D341Med (cell line): Measurements from ENCODE around the gene MYH7.
"Not testable (repeated sequence)": the region's sequence is repeated elsewhere in the genome, so short reads cannot be mapped to it uniquely, and the experiment has no call there.

Experiments
- DNase-seq: peaks from one replicate; pipeline ENCODE4 v3.0.0; 2012; ENCODE audit warnings: low spot score

Gene MYH7

DNA sequence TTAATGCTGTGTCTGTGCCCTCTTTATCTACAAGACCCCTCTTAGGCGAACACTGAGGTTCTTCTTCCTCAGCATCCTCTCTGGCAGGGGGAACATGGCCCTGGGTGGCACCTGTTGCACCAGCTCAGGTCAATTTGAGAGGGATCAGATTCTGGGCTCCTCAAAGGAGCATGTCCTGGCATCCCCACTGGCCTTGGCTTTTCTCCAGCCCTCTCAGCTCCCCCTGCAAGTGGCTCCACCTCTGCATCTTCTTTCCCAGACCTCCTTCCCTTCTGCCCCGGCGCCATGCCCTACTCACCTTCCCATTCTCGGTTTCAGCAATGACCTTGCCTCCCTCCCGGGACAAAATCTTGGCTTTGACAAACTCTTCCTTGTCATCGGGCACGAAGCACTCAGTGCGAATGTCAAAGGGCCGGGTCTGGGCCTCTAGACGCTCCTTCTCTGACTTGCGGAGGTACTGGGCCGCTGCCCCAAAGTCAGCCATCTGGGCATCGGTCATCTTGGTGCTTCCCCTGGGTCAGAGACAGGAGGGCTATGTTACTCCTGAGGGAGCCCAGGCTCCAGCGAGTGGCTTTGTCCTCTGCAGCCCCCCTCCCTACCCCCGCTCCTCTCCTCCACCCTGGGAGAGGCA is 28.6 kb downstream of the MYH7 start:
- no peak for DNase-seq

- DNase-seq = no peak
Observed at GRCh38 chr14:23406244-23406643, 29.2 kb downstream of the MYH7 start.

- DNase-seq = no peak
Observed at GRCh38 chr14:23405516-23406025, 29.9 kb downstream of the MYH7 start.

GRCh38 chr14:23405096-23405495 is 30.4 kb downstream of the MYH7 start:
- no peak for DNase-seq

GRCh38 chr14:23404331-23404900 is 31.0 kb downstream of the MYH7 start:
- DNase-seq = no peak

GRCh38 chr14:23403908-23404307 is 31.6 kb downstream of the MYH7 start:
- no peak for DNase-seq

- DNase-seq = no peak
Observed at GRCh38 chr14:23403139-23403438, 32.4 kb downstream of the MYH7 start.

DNA sequence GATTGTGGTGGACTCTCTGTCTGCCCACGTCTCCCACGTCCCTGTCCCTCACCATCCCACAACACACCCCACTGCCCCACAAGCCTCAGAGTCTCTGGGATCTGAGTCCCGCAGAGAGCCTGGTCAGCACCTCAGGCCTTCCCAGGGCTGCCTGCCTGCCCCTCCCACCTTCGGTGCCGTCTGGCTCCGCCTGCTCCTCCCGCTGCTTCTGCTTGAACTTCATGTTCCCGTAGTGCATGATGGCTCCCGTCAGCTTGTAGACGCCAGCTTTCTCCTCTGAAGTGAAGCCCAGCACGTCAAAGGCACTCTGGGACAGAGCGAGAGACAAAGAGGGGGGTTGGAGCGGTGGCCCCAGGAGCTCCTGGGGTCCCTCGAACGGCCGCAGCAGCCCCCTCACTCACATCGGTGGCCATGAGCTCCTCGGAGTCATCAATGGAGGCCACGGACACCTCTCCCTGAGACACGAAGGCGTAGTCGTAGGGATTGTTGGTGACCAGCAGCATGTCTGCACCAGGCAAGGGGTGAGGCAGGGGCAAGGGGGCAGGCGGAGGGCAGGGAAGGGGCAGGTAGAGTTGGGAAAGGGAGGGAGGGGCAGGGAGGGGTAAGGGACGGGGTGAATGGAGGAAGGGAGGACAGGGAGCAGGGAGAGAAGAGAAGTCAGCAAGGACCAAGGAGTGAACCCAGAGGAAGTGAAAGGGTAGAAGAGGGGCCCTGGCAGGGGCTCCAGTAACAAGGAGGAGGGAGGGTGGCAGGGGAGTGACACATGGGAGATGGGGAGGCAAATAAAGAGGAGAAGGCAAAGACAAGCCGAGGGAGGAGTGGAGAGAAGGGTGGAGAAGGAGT is 32.9 kb downstream of the MYH7 start:
- DNase-seq = no peak

- no peak for DNase-seq
Observed at GRCh38 chr14:23401291-23401690, 34.2 kb downstream of the MYH7 start.

GRCh38 chr14:23400496-23401149 is 34.8 kb downstream of the MYH7 start:
- DNase-seq = not testable (repeated sequence)

GRCh38 chr14:23399591-23399990 is 35.9 kb downstream of the MYH7 start:
- no peak for DNase-seq

GRCh38 chr14:23399136-23399535 is 36.3 kb downstream of the MYH7 start:
- no peak for DNase-seq

- DNase-seq = no peak
Observed at GRCh38 chr14:23398348-23398747, 37.1 kb downstream of the MYH7 start.

GRCh38 chr14:23396781-23397407 is 38.6 kb downstream of the MYH7 start:
- no peak for DNase-seq

DNA sequence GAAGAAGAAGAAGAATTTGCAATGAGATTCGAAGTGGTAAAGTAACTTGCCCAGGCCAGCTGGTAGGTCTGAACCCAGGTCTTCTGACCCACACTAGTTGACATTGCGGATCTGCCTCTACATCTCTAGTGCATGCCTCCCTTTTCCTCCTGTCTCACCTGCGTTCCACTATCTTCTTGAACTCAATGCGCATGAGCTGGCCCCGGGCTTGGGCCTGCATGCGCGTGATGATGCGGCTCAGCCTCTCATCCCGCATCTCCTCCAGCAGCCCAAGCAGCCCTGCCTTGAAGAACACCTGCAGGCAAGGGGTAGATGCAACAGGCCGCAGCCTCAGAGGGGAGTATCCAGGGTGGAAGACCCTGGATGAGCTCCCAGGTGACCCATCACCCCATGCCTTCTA is 39.3 kb downstream of the MYH7 start:
- DNase-seq = no peak

- DNase-seq = no peak
Observed at GRCh38 chr14:23392613-23393012, 42.8 kb downstream of the MYH7 start.

- not testable (repeated sequence) for DNase-seq
Observed at GRCh38 chr14:23389871-23390270, 45.6 kb downstream of the MYH7 start.

- DNase-seq = no peak
Observed at GRCh38 chr14:23389396-23389795, 46.1 kb downstream of the MYH7 start.

DNA sequence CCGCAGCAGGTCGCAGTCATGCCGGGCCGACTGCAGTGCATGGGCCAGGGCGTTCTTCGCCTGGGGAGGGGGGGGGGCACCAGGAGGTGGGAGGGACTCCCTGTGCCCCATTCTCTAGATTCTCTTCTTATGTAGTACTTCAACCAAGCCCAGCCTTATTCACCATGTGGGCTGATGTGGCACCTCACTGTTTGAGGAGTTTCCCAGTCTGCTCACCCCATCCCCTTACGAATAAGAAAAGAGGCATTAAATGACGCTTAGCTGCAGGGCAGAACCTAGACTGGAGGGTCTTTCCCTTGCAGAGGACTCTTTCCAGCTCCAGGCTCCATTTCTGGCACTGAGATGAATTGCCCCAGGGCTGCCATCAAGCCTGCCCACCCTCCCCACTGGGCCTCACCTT is 46.5 kb downstream of the MYH7 start:
- DNase-seq = no peak

DNA sequence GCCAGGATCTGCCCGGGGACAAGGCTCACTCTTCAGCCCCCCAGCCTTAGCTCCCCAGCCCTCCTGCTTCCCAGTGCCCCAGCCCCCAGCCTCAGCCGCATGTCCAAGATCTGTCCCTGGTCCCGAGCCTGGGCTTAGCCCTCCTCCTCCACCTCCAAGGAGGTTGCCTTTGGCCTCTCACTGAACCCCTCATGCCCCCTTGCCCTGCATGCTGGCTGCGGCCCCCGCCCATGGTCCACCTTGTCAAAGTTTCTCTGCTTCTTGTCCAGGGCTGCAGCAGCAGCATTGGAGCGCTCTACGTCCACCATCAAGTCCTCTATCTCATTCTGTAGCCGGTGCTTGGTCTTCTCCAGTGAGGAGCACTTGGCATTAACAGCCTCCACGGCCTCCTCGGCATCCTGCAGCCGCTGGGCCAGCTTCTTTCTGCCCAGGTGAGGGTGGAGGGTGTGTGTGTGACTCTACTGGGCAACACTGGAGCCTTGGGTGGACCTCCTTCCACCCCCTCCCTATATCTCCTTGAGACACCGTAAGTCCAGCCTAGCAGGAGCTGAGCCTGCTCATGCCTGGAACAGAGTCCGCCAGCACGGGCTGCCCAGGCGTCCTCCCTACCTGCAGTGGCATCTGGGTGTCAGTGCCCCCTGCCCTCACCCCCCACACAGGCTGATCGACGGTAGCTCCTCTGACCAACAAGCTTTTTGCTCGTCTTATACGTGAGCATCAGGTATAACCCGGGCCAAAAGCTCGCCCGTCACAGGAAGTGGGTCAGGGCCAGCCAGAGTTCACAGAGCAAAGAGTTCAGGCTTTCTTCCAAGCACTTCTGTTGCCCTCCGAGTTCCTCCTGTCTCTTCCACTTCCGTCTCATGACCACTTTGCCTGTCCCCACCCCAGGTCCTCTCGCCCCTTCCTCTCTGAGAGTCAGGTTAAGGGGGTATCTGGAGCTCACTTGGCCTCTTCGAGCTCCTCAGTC is 47.3 kb downstream of the MYH7 start:
- DNase-seq = no peak

DNA sequence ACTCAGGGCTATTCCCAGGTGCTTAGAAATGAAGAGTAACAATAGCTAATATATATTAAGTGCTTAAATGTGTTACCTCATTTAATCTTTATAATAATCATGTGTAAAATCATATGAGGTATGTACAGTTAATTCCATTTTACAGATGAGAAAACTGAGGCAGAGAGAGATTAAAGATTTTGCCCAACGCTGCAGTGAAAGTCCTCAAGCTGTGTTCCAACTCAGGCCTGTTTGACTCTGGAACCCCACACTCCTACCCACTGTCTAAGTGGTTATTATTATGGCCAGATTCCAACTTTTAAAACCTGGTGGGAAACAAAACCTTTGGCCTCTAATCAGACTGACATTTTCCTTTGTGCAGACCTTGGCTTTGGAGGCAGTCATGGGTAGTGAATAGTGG is 48.5 kb downstream of the MYH7 start:
- DNase-seq = no peak
